Thymus (tissue), 11 donors: Measurements from ENCODE around the gene TBC1D8. TPM values are rescaled to one million over a fixed set of nuclear protein-coding genes. Genes with fewer than 3 reads are reported as not detected.

ENCODE experiments used
- DNase-seq, 9 donors: peaks; one replicate each; pipeline ENCODE4 v3.0.0-alpha.2; 2013; ENCODE audit warnings: low spot score in 9 of 9, low read depth in 6 of 9, missing footprints in 1 of 9
- H3K27ac ChIP-seq, 2 donors: one replicate each; pipeline ENCODE4 v1.5.1; 2013; ENCODE audit warnings: control low read depth in 1 of 2, low read depth in 1 of 2, low read length in 1 of 2, mild to moderate bottlenecking in 1 of 2, moderate library complexity in 1 of 2
- H3K27me3 ChIP-seq, 2 donors: one replicate each; pipeline ENCODE4 v1.5.1; 2013; ENCODE audit warnings: low read length in 1 of 2; ENCODE audit not compliant: control insufficient read depth in 2 of 2, insufficient read depth in 1 of 2
- H3K36me3 ChIP-seq, 2 donors: one replicate each; pipeline ENCODE4 v1.5.1; 2013; ENCODE audit warnings: low read length in 1 of 2, mild to moderate bottlenecking in 1 of 2, moderate library complexity in 1 of 2; ENCODE audit not compliant: control insufficient read depth in 2 of 2, insufficient read depth in 2 of 2
- H3K4me1 ChIP-seq, 2 donors: one replicate each; pipeline ENCODE4 v1.5.1; 2013; ENCODE audit warnings: low read length in 2 of 2; ENCODE audit not compliant: control insufficient read depth in 2 of 2, insufficient read depth in 2 of 2
- H3K4me3 ChIP-seq, 2 donors: one replicate each; pipeline ENCODE4 v1.5.1; 2013; ENCODE audit warnings: low read length in 2 of 2, control low read depth in 1 of 2, mild to moderate bottlenecking in 1 of 2
- H3K9me3 ChIP-seq, 2 donors: one replicate each; pipeline ENCODE4 v1.5.1; 2013; ENCODE audit warnings: low read length in 1 of 2, mild to moderate bottlenecking in 1 of 2; ENCODE audit not compliant: control insufficient read depth in 2 of 2, insufficient read depth in 1 of 2
- WGBS: extraction: QIAGEN DNeasy Blood & Tissue Kit; methylation state at CpG from one replicate; pipeline ENCODE4 v1.1.7; 2013; 5-methylcytosine and 5-hydroxymethylcytosine counted together
- polyA plus RNA-seq: library from polyadenylated mRNA; stranded (reverse); fragments of 200-250 nt; gene quantifications from one replicate; pipeline ENCODE4 v1.2.3, GENCODE V29; 2013
- total RNA-seq: library from RNA; stranded (reverse); fragments of 120-200 nt; gene quantifications from one replicate; pipeline ENCODE4 v1.2.4, GENCODE V29; 2013
- donor health status: healthy.

TBC1D8 gene
- total and polyA plus RNA-seq, 2 donors = 7.7 to 16.5 TPM

GRCh38 chr2:101023327-101024107 is 127.7 kb downstream of the TBC1D8 start:
- H3K36me3 ChIP-seq = peaks cover 0 to 21% of the 10 kb centered on the region in 2 donors
- no peak for DNase-seq
- peaks cover 0 to 2% of the 10 kb centered on the region in 2 donors for H3K9me3 ChIP-seq
- H3K4me3 ChIP-seq = no peak overlapping the region
- 98% methylated on average over 6 of the region's 6 CpGs for WGBS
- H3K27me3 ChIP-seq = no peaks in the 10 kb centered on the region
- H3K27ac ChIP-seq = no peak overlapping the region
- H3K4me1 ChIP-seq = no peaks in the 10 kb centered on the region

DNA sequence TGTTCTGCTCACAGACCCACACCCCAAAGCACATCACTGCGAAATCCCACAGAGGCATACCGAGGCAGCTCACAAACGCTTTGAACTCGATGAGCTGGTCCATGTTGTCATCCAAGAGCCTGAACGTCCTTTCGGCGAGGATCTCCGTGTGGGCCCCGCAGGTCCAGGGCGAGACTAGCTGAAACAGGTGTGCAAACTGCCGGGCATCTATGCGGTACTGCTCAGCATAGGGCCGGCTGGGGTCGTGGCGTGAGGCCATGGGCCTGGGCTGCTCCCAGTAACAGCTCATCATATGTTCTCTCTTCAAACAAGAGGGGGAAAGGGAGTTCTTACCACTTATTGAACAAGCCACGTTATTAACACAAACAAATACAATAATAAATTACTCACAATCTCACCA is 129.0 kb downstream of the TBC1D8 start:
- Histone ChIP-seq H3K9me3 (peaks cover 0 to 2% of the 10 kb centered on the region in 2 donors), H3K27ac (no peak overlapping the region), H3K4me3 (no peak overlapping the region), H3K4me1 (no peaks in the 10 kb centered on the region), H3K27me3 (no peaks in the 10 kb centered on the region), H3K36me3 (peaks cover 0 to 23% of the 10 kb centered on the region in 2 donors)
- no peak for DNase-seq
- 97% methylated on average over 16 of the region's 16 CpGs for WGBS

GRCh38 chr2:101018934-101019333 is 132.2 kb downstream of the TBC1D8 start:
- Histone ChIP-seq H3K9me3 (peaks cover 0 to 2% of the 10 kb centered on the region in 2 donors), H3K4me3 (no peak overlapping the region), H3K27ac (no peak overlapping the region), H3K36me3 (peaks cover 0 to 32% of the 10 kb centered on the region in 2 donors), H3K27me3 (no peaks in the 10 kb centered on the region), H3K4me1 (no peaks in the 10 kb centered on the region)
- WGBS = 90% methylated on average over 8 of the region's 8 CpGs
- DNase-seq = no peak

- Histone ChIP-seq H3K4me3 (no peak overlapping the region), H3K4me1 (no peaks in the 10 kb centered on the region), H3K36me3 (peaks cover 0 to 37% of the 10 kb centered on the region in 2 donors), H3K27me3 (no peaks in the 10 kb centered on the region), H3K9me3 (peaks cover 0 to 2% of the 10 kb centered on the region in 2 donors), H3K27ac (no peak overlapping the region)
- no peak for DNase-seq
- WGBS = 97% methylated on average over 3 of the region's 3 CpGs
Observed at GRCh38 chr2:101017371-101017770, 133.8 kb downstream of the TBC1D8 start.

DNA sequence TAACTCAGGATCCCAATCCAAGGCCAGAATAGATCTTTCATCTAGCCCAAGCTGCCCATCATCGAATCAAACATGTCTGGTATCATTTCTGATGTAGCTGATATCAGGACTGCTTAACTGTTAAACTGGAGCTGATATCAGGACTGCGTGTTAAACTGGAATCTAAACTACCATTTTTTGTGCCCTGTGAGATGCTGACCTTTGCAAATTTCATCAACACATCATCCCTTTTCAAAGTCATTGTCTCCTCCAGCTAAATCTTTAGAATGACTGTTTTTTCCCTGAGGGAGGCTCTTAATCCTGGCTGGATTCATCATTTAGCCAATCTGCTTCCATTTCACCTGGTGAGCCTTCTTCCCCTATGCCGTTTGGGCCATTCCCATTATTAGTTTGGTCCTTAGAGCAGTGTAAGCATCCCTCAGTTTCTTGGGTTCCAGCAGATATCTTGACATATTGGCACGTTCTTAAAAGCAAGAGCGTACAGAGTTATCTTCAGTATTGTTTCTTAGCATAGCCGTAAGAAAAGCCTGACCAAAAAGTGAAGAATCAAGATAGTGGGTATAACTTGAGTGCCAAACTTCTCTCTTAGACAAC is 136.8 kb downstream of the TBC1D8 start:
- 98% methylated on average over 6 of the region's 6 CpGs for WGBS
- no peaks in the 10 kb centered on the region for H3K4me1 ChIP-seq
- no peak for DNase-seq
- H3K27ac ChIP-seq = no peak overlapping the region
- no peak overlapping the region for H3K4me3 ChIP-seq
- peaks cover 7 to 41% of the 10 kb centered on the region in 2 donors for H3K36me3 ChIP-seq
- no peaks in the 10 kb centered on the region for H3K27me3 ChIP-seq
- no peaks in the 10 kb centered on the region for H3K9me3 ChIP-seq

- Histone ChIP-seq H3K4me3 (no peak overlapping the region), H3K4me1 (no peaks in the 10 kb centered on the region), H3K27ac (no peak overlapping the region), H3K36me3 (peaks cover 18 to 44% of the 10 kb centered on the region in 2 donors), H3K9me3 (no peaks in the 10 kb centered on the region), H3K27me3 (no peaks in the 10 kb centered on the region)
- peak in 4 of 9 donors; percentile 26 to 65 (median 38) for DNase-seq
- WGBS = 63% methylated on average over 5 of the region's 5 CpGs
Observed at GRCh38 chr2:101012706-101013181, 138.4 kb downstream of the TBC1D8 start.

GRCh38 chr2:101012054-101012705 is 139.0 kb downstream of the TBC1D8 start:
- Histone ChIP-seq H3K4me1 (no peaks in the 10 kb centered on the region), H3K4me3 (no peak overlapping the region), H3K27ac (no peak overlapping the region), H3K9me3 (no peaks in the 10 kb centered on the region), H3K27me3 (no peaks in the 10 kb centered on the region), H3K36me3 (peaks cover 23 to 50% of the 10 kb centered on the region in 2 donors)
- DNase-seq = no peak
- WGBS = 89% methylated on average over 8 of the region's 8 CpGs

GRCh38 chr2:101011152-101011551 is 140.0 kb downstream of the TBC1D8 start:
- no peak for DNase-seq
- no peaks in the 10 kb centered on the region for H3K4me1 ChIP-seq
- no peak overlapping the region for H3K4me3 ChIP-seq
- no peak overlapping the region for H3K27ac ChIP-seq
- WGBS = 90% methylated on average over 10 of the region's 10 CpGs
- H3K36me3 ChIP-seq = peaks cover 29 to 60% of the 10 kb centered on the region in 2 donors
- H3K27me3 ChIP-seq = no peaks in the 10 kb centered on the region
- no peaks in the 10 kb centered on the region for H3K9me3 ChIP-seq
